Uterus (tissue), 2 donors: ENCODE data around the gene PEAK1.
"Not testable (repeated sequence)": the region's sequence is repeated elsewhere in the genome, so short reads cannot be mapped to it uniquely, and the experiment has no call there.

Experiments
- POLR2A ChIP-seq, 2 donors: fragments of 450-650 bp; IDR thresholded peaks; one replicate each; pipeline ENCODE4 v1.6.1; 2016; ENCODE audit warnings: antibody characterized with exemption in 2 of 2, mild to moderate bottlenecking in 1 of 2, moderate library complexity in 1 of 2
- TF ChIP-seq, protein P1 (sequence below), 4 experiments: fragments of 200-600 bp in 2 of 4; fragments of 450-650 bp in 2 of 4; sonication (generic) in 2 of 4; IDR thresholded peaks; one replicate each; pipeline ENCODE4 v1.5.1; 2016 to 2019; ENCODE audit warnings: antibody characterized with exemption in 4 of 4, mild to moderate bottlenecking in 2 of 4, moderate library complexity in 1 of 4

DNA sequence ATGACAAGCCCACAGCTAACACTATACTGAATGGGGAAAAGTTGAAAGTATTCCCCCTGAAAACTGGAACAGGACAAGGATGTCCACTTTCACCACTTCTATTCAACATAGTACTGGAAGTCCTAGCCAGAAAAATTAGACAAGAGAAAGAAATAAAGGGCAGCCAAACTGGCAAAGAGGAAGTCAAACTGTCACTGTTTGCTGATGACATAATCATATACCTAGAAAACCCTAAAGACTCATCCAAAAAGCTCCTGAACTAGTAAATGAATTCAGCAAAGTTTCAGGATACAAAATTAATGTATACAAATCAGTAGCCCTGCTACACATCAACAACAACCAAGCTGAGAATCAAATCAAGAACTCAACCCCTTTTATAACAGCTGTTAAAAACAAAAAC lies 146.8 kb downstream of the PEAK1 start:
- not testable (repeated sequence) for TF ChIP-seq POLR2A (IDR thresholded peaks at IDR 0.05)
- TF ChIP-seq, protein P1, sequence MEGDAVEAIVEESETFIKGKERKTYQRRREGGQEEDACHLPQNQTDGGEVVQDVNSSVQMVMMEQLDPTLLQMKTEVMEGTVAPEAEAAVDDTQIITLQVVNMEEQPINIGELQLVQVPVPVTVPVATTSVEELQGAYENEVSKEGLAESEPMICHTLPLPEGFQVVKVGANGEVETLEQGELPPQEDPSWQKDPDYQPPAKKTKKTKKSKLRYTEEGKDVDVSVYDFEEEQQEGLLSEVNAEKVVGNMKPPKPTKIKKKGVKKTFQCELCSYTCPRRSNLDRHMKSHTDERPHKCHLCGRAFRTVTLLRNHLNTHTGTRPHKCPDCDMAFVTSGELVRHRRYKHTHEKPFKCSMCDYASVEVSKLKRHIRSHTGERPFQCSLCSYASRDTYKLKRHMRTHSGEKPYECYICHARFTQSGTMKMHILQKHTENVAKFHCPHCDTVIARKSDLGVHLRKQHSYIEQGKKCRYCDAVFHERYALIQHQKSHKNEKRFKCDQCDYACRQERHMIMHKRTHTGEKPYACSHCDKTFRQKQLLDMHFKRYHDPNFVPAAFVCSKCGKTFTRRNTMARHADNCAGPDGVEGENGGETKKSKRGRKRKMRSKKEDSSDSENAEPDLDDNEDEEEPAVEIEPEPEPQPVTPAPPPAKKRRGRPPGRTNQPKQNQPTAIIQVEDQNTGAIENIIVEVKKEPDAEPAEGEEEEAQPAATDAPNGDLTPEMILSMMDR (IDR thresholded peaks at IDR 0.05): not testable (repeated sequence)
